GM12873 (cell line): ENCODE measurements around the gene ALDH1A1.

ENCODE experiments used
- CTCF ChIP-seq: IDR thresholded peaks from 2 replicates; pipeline ENCODE4 v1.5.1; 2012; ENCODE audit warnings: low read depth, mild to moderate bottlenecking, moderate library complexity, low read length, control low read depth; ENCODE audit not compliant: insufficient read depth; ENCODE audit errors: missing control alignments

The ALDH1A1 gene

GRCh38 chr9:72907421-72907820 lies 45.4 kb downstream of the ALDH1A1 start:
- no peak for TF ChIP-seq CTCF

GRCh38 chr9:72906810-72907209 lies 46.0 kb downstream of the ALDH1A1 start:
- TF ChIP-seq CTCF: no peak

GRCh38 chr9:72905514-72906480 lies 47.1 kb downstream of the ALDH1A1 start:
- TF ChIP-seq CTCF: no peak

- TF ChIP-seq CTCF: no peak
Observed at GRCh38 chr9:72904267-72905093, 48.4 kb downstream of the ALDH1A1 start.

GRCh38 chr9:72903103-72903502 lies 49.8 kb downstream of the ALDH1A1 start:
- TF ChIP-seq CTCF: no peak

- TF ChIP-seq CTCF: no peak
Observed at GRCh38 chr9:72902268-72902667, 50.6 kb downstream of the ALDH1A1 start.
